ENCODE data around the gene GPC5. TPM values are rescaled to one million over a fixed set of nuclear protein-coding genes. Genes with fewer than 3 reads are reported as not detected.

The GPC5 gene
- total RNA-seq, 1 donor from 2014 or later, result 10.2 TPM

- H3K4me3 Mint-ChIP-seq (ENCODE audit: unreplicated experiment), result no peak overlapping the region
- no peaks in the 10 kb centered on the region for H3K27me3 Mint-ChIP-seq (ENCODE audit: unreplicated experiment)
- no peaks in the 10 kb centered on the region for H3K4me1 Mint-ChIP-seq (ENCODE audit: low read depth, unreplicated experiment)
- no peak for TF ChIP-seq CTCF (IDR thresholded peaks at IDR 0.05; ENCODE audit: partially characterized antibody, unreplicated experiment)
- no peaks in the 10 kb centered on the region for H3K36me3 Mint-ChIP-seq (ENCODE audit: unreplicated experiment)
- H3K9me3 Mint-ChIP-seq (ENCODE audit: unreplicated experiment), result peaks cover 1% of the 10 kb centered on the region
- DNase-seq, result no peak
- H3K27ac Mint-ChIP-seq (ENCODE audit: unreplicated experiment), result no peak overlapping the region
Observed at GRCh38 chr13:92781965-92782690, 1383.7 kb downstream of the GPC5 start.

GRCh38 chr13:92802776-92803175, 1404.4 kb downstream of the GPC5 start:
- no peaks in the 10 kb centered on the region for H3K27me3 Mint-ChIP-seq (ENCODE audit: unreplicated experiment)
- H3K9me3 Mint-ChIP-seq (ENCODE audit: unreplicated experiment), result no peaks in the 10 kb centered on the region
- no peak for DNase-seq
- no peak for TF ChIP-seq CTCF (IDR thresholded peaks at IDR 0.05; ENCODE audit: partially characterized antibody, unreplicated experiment)
- H3K36me3 Mint-ChIP-seq (ENCODE audit: unreplicated experiment), result no peaks in the 10 kb centered on the region
- H3K4me3 Mint-ChIP-seq (ENCODE audit: unreplicated experiment), result no peak overlapping the region
- H3K4me1 Mint-ChIP-seq (ENCODE audit: low read depth, unreplicated experiment), result no peaks in the 10 kb centered on the region
- H3K27ac Mint-ChIP-seq (ENCODE audit: unreplicated experiment), result no peak overlapping the region

DNA sequence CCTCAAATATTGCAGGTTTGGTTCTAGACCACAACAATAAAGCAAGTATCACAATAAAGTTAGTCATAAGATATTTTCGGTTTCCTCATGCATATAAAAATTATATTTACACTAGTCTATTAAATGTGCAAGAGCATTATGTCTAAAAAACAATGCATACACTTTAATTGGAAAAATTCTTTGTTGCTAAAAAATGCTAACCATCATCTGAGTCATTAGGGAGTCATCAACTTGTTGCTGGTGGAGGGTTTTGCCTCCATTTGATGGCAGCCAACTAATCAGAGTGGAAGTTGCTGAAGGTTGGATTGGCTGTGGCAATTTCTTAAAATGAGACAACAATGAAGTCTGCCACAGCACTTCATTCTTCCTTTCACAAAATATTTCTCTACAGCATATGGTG, 1405.9 kb downstream of the GPC5 start:
- no peak for TF ChIP-seq CTCF (IDR thresholded peaks at IDR 0.05; ENCODE audit: partially characterized antibody, unreplicated experiment)
- no peaks in the 10 kb centered on the region for H3K36me3 Mint-ChIP-seq (ENCODE audit: unreplicated experiment)
- no peak for DNase-seq
- no peaks in the 10 kb centered on the region for H3K27me3 Mint-ChIP-seq (ENCODE audit: unreplicated experiment)
- no peaks in the 10 kb centered on the region for H3K9me3 Mint-ChIP-seq (ENCODE audit: unreplicated experiment)
- H3K27ac Mint-ChIP-seq (ENCODE audit: unreplicated experiment), result no peak overlapping the region
- H3K4me3 Mint-ChIP-seq (ENCODE audit: unreplicated experiment), result no peak overlapping the region
- no peaks in the 10 kb centered on the region for H3K4me1 Mint-ChIP-seq (ENCODE audit: low read depth, unreplicated experiment)

GRCh38 chr13:92804926-92805325, 1406.5 kb downstream of the GPC5 start:
- Mint-ChIP-seq H3K27ac (ENCODE audit: unreplicated experiment) (no peak overlapping the region), H3K36me3 (ENCODE audit: unreplicated experiment) (no peaks in the 10 kb centered on the region), H3K4me1 (ENCODE audit: low read depth, unreplicated experiment) (no peaks in the 10 kb centered on the region), H3K4me3 (ENCODE audit: unreplicated experiment) (no peak overlapping the region), H3K9me3 (ENCODE audit: unreplicated experiment) (no peaks in the 10 kb centered on the region), H3K27me3 (ENCODE audit: unreplicated experiment) (no peaks in the 10 kb centered on the region)
- no peak for TF ChIP-seq CTCF (IDR thresholded peaks at IDR 0.05; ENCODE audit: partially characterized antibody, unreplicated experiment)
- DNase-seq, result no peak

- Mint-ChIP-seq H3K36me3 (ENCODE audit: unreplicated experiment) (no peaks in the 10 kb centered on the region), H3K4me1 (ENCODE audit: low read depth, unreplicated experiment) (no peaks in the 10 kb centered on the region), H3K27me3 (ENCODE audit: unreplicated experiment) (no peaks in the 10 kb centered on the region), H3K27ac (ENCODE audit: unreplicated experiment) (no peak overlapping the region), H3K9me3 (ENCODE audit: unreplicated experiment) (no peaks in the 10 kb centered on the region), H3K4me3 (ENCODE audit: unreplicated experiment) (no peak overlapping the region)
- no peak for DNase-seq
- TF ChIP-seq CTCF (IDR thresholded peaks at IDR 0.05; ENCODE audit: partially characterized antibody, unreplicated experiment), result no peak
Observed at GRCh38 chr13:92805766-92806165, 1407.3 kb downstream of the GPC5 start.

Measured in glutamatergic neuron (in vitro differentiated cells).